ENCODE data around the gene ELOVL6.

The ELOVL6 gene

GRCh38 chr4:110109455-110109854 lies 89.0 kb downstream of the ELOVL6 start:
- no peaks in the 10 kb centered on the region for H3K36me3 ChIP-seq (ENCODE audit: control insufficient read depth, insufficient read depth, low read length)
- H3K27me3 ChIP-seq (ENCODE audit: control insufficient read depth, insufficient read depth, low read length, poor library complexity, severe bottlenecking), result no peaks in the 10 kb centered on the region
- H3K27ac ChIP-seq (ENCODE audit: insufficient read depth, low read depth, low read length, poor library complexity, severe bottlenecking), result no peak overlapping the region
- 86 to 100% methylated on average over 3 of the region's 3 CpGs for WGBS, 2 experiments
- H3K4me1 ChIP-seq (ENCODE audit: control insufficient read depth, insufficient read depth, low read length), result no peaks in the 10 kb centered on the region
- no peaks in the 10 kb centered on the region for H3K9me3 ChIP-seq (ENCODE audit: control insufficient read depth, low read length)
- H3K4me3 ChIP-seq (ENCODE audit: insufficient read depth, low read depth, low read length), result no peak overlapping the region

GRCh38 chr4:110108960-110109359 lies 89.5 kb downstream of the ELOVL6 start:
- H3K4me3 ChIP-seq (ENCODE audit: insufficient read depth, low read depth, low read length), result no peak overlapping the region
- no peaks in the 10 kb centered on the region for H3K36me3 ChIP-seq (ENCODE audit: control insufficient read depth, insufficient read depth, low read length)
- no peaks in the 10 kb centered on the region for H3K9me3 ChIP-seq (ENCODE audit: control insufficient read depth, low read length)
- no peak overlapping the region for H3K27ac ChIP-seq (ENCODE audit: insufficient read depth, low read depth, low read length, poor library complexity, severe bottlenecking)
- H3K4me1 ChIP-seq (ENCODE audit: control insufficient read depth, insufficient read depth, low read length), result no peaks in the 10 kb centered on the region
- H3K27me3 ChIP-seq (ENCODE audit: control insufficient read depth, insufficient read depth, low read length, poor library complexity, severe bottlenecking), result no peaks in the 10 kb centered on the region
- WGBS, 2 experiments, result 100% methylated on average over 1 of the region's 1 CpG

- Histone ChIP-seq H3K4me1 (ENCODE audit: control insufficient read depth, insufficient read depth, low read length) (no peaks in the 10 kb centered on the region), H3K27me3 (ENCODE audit: control insufficient read depth, insufficient read depth, low read length, poor library complexity, severe bottlenecking) (no peaks in the 10 kb centered on the region), H3K36me3 (ENCODE audit: control insufficient read depth, insufficient read depth, low read length) (no peaks in the 10 kb centered on the region), H3K4me3 (ENCODE audit: insufficient read depth, low read depth, low read length) (no peak overlapping the region), H3K9me3 (ENCODE audit: control insufficient read depth, low read length) (no peaks in the 10 kb centered on the region), H3K27ac (ENCODE audit: insufficient read depth, low read depth, low read length, poor library complexity, severe bottlenecking) (no peak overlapping the region)
- 85 to 89% methylated on average over 2 to 3 of the region's 3 CpGs for WGBS, 2 experiments
These were observed 90.0 kb downstream of the ELOVL6 start for GRCh38 chr4:110108422-110108821.

GRCh38 chr4:110107866-110108265 lies 90.5 kb downstream of the ELOVL6 start:
- H3K4me1 ChIP-seq (ENCODE audit: control insufficient read depth, insufficient read depth, low read length), result no peaks in the 10 kb centered on the region
- no peak overlapping the region for H3K27ac ChIP-seq (ENCODE audit: insufficient read depth, low read depth, low read length, poor library complexity, severe bottlenecking)
- H3K36me3 ChIP-seq (ENCODE audit: control insufficient read depth, insufficient read depth, low read length), result no peaks in the 10 kb centered on the region
- no peaks in the 10 kb centered on the region for H3K27me3 ChIP-seq (ENCODE audit: control insufficient read depth, insufficient read depth, low read length, poor library complexity, severe bottlenecking)
- H3K9me3 ChIP-seq (ENCODE audit: control insufficient read depth, low read length), result no peaks in the 10 kb centered on the region
- no peak overlapping the region for H3K4me3 ChIP-seq (ENCODE audit: insufficient read depth, low read depth, low read length)

GRCh38 chr4:110106931-110107296 lies 91.5 kb downstream of the ELOVL6 start:
- H3K27ac ChIP-seq (ENCODE audit: insufficient read depth, low read depth, low read length, poor library complexity, severe bottlenecking), result no peak overlapping the region
- 33 to 38% methylated on average over 1 of the region's 1 CpG for WGBS, 2 experiments
- H3K36me3 ChIP-seq (ENCODE audit: control insufficient read depth, insufficient read depth, low read length), result no peaks in the 10 kb centered on the region

GRCh38 chr4:110104661-110105060 lies 93.8 kb downstream of the ELOVL6 start:
- Histone ChIP-seq H3K4me1 (ENCODE audit: control insufficient read depth, insufficient read depth, low read length) (no peaks in the 10 kb centered on the region), H3K9me3 (ENCODE audit: control insufficient read depth, low read length) (no peaks in the 10 kb centered on the region), H3K27ac (ENCODE audit: insufficient read depth, low read depth, low read length, poor library complexity, severe bottlenecking) (no peak overlapping the region), H3K36me3 (ENCODE audit: control insufficient read depth, insufficient read depth, low read length) (no peaks in the 10 kb centered on the region), H3K4me3 (ENCODE audit: insufficient read depth, low read depth, low read length) (no peak overlapping the region), H3K27me3 (ENCODE audit: control insufficient read depth, insufficient read depth, low read length, poor library complexity, severe bottlenecking) (no peaks in the 10 kb centered on the region)
- WGBS, 2 experiments, result 92 to 94% methylated on average over 2 of the region's 2 CpGs

More at GRCh38 chr4:110106931-110107296, 91.5 kb downstream of the ELOVL6 start:
- H3K4me1 ChIP-seq (ENCODE audit: control insufficient read depth, insufficient read depth, low read length), result no peaks in the 10 kb centered on the region
- no peak overlapping the region for H3K4me3 ChIP-seq (ENCODE audit: insufficient read depth, low read depth, low read length)
- H3K27me3 ChIP-seq (ENCODE audit: control insufficient read depth, insufficient read depth, low read length, poor library complexity, severe bottlenecking), result no peaks in the 10 kb centered on the region
- no peaks in the 10 kb centered on the region for H3K9me3 ChIP-seq (ENCODE audit: control insufficient read depth, low read length)

GRCh38 chr4:110099638-110100037 lies 98.8 kb downstream of the ELOVL6 start:
- Histone ChIP-seq H3K27me3 (ENCODE audit: control insufficient read depth, insufficient read depth, low read length, poor library complexity, severe bottlenecking) (no peaks in the 10 kb centered on the region), H3K9me3 (ENCODE audit: control insufficient read depth, low read length) (no peaks in the 10 kb centered on the region), H3K4me3 (ENCODE audit: insufficient read depth, low read depth, low read length) (no peak overlapping the region), H3K36me3 (ENCODE audit: control insufficient read depth, insufficient read depth, low read length) (no peaks in the 10 kb centered on the region), H3K4me1 (ENCODE audit: control insufficient read depth, insufficient read depth, low read length) (no peaks in the 10 kb centered on the region), H3K27ac (ENCODE audit: insufficient read depth, low read depth, low read length, poor library complexity, severe bottlenecking) (no peak overlapping the region)

GRCh38 chr4:110096405-110096804 lies 102.0 kb downstream of the ELOVL6 start:
- no peak overlapping the region for H3K4me3 ChIP-seq (ENCODE audit: insufficient read depth, low read depth, low read length)
- no peaks in the 10 kb centered on the region for H3K27me3 ChIP-seq (ENCODE audit: control insufficient read depth, insufficient read depth, low read length, poor library complexity, severe bottlenecking)
- H3K4me1 ChIP-seq (ENCODE audit: control insufficient read depth, insufficient read depth, low read length), result no peaks in the 10 kb centered on the region
- H3K36me3 ChIP-seq (ENCODE audit: control insufficient read depth, insufficient read depth, low read length), result no peaks in the 10 kb centered on the region
- no peak overlapping the region for H3K27ac ChIP-seq (ENCODE audit: insufficient read depth, low read depth, low read length, poor library complexity, severe bottlenecking)
- H3K9me3 ChIP-seq (ENCODE audit: control insufficient read depth, low read length), result no peaks in the 10 kb centered on the region
- WGBS, 2 experiments, result 93 to 95% methylated on average over 1 of the region's 1 CpG

- no peak overlapping the region for H3K4me3 ChIP-seq (ENCODE audit: insufficient read depth, low read depth, low read length)
- H3K27me3 ChIP-seq (ENCODE audit: control insufficient read depth, insufficient read depth, low read length, poor library complexity, severe bottlenecking), result no peaks in the 10 kb centered on the region
- no peak overlapping the region for H3K27ac ChIP-seq (ENCODE audit: insufficient read depth, low read depth, low read length, poor library complexity, severe bottlenecking)
- H3K4me1 ChIP-seq (ENCODE audit: control insufficient read depth, insufficient read depth, low read length), result no peaks in the 10 kb centered on the region
- 88 to 100% methylated on average over 1 to 2 of the region's 4 CpGs for WGBS, 2 experiments
- no peaks in the 10 kb centered on the region for H3K9me3 ChIP-seq (ENCODE audit: control insufficient read depth, low read length)
- no peaks in the 10 kb centered on the region for H3K36me3 ChIP-seq (ENCODE audit: control insufficient read depth, insufficient read depth, low read length)
These were observed 105.8 kb downstream of the ELOVL6 start for GRCh38 chr4:110092646-110093045.

- 91 to 93% methylated on average over 5 to 6 of the region's 6 CpGs for WGBS, 2 experiments
- H3K36me3 ChIP-seq (ENCODE audit: control insufficient read depth, insufficient read depth, low read length), result no peaks in the 10 kb centered on the region
- no peak overlapping the region for H3K4me3 ChIP-seq (ENCODE audit: insufficient read depth, low read depth, low read length)
- no peaks in the 10 kb centered on the region for H3K27me3 ChIP-seq (ENCODE audit: control insufficient read depth, insufficient read depth, low read length, poor library complexity, severe bottlenecking)
- no peak overlapping the region for H3K27ac ChIP-seq (ENCODE audit: insufficient read depth, low read depth, low read length, poor library complexity, severe bottlenecking)
- no peaks in the 10 kb centered on the region for H3K4me1 ChIP-seq (ENCODE audit: control insufficient read depth, insufficient read depth, low read length)
- H3K9me3 ChIP-seq (ENCODE audit: control insufficient read depth, low read length), result no peaks in the 10 kb centered on the region
These were observed 106.8 kb downstream of the ELOVL6 start for GRCh38 chr4:110091434-110092140.

- Histone ChIP-seq H3K4me1 (ENCODE audit: control insufficient read depth, insufficient read depth, low read length) (no peaks in the 10 kb centered on the region), H3K9me3 (ENCODE audit: control insufficient read depth, low read length) (no peaks in the 10 kb centered on the region), H3K4me3 (ENCODE audit: insufficient read depth, low read depth, low read length) (no peak overlapping the region), H3K27ac (ENCODE audit: insufficient read depth, low read depth, low read length, poor library complexity, severe bottlenecking) (no peak overlapping the region), H3K27me3 (ENCODE audit: control insufficient read depth, insufficient read depth, low read length, poor library complexity, severe bottlenecking) (no peaks in the 10 kb centered on the region), H3K36me3 (ENCODE audit: control insufficient read depth, insufficient read depth, low read length) (no peaks in the 10 kb centered on the region)
- WGBS, 2 experiments, result 90 to 92% methylated on average over 4 of the region's 4 CpGs
These were observed 109.7 kb downstream of the ELOVL6 start for GRCh38 chr4:110088670-110089069.

Data from ectodermal cell (in vitro differentiated cells).